Measurements from ENCODE around the gene EPS8L2.

EPS8L2 gene

GRCh38 chr11:660681-661444 lies 45.2 kb upstream of the EPS8L2 start:
- DNase-seq (ENCODE audit: low spot score) = no peak
- in situ Hi-C loops (cut with MboI; ENCODE audit: low pct_unique_long_range_greater_than_20kb, low sequenced_read_pairs, unreplicated experiment) = no loop called here
- TF ChIP-seq, protein P1, sequence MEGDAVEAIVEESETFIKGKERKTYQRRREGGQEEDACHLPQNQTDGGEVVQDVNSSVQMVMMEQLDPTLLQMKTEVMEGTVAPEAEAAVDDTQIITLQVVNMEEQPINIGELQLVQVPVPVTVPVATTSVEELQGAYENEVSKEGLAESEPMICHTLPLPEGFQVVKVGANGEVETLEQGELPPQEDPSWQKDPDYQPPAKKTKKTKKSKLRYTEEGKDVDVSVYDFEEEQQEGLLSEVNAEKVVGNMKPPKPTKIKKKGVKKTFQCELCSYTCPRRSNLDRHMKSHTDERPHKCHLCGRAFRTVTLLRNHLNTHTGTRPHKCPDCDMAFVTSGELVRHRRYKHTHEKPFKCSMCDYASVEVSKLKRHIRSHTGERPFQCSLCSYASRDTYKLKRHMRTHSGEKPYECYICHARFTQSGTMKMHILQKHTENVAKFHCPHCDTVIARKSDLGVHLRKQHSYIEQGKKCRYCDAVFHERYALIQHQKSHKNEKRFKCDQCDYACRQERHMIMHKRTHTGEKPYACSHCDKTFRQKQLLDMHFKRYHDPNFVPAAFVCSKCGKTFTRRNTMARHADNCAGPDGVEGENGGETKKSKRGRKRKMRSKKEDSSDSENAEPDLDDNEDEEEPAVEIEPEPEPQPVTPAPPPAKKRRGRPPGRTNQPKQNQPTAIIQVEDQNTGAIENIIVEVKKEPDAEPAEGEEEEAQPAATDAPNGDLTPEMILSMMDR (IDR thresholded peaks at IDR 0.05; ENCODE audit: extremely low read depth, insufficient read depth, missing control alignments) = no peak

DNA sequence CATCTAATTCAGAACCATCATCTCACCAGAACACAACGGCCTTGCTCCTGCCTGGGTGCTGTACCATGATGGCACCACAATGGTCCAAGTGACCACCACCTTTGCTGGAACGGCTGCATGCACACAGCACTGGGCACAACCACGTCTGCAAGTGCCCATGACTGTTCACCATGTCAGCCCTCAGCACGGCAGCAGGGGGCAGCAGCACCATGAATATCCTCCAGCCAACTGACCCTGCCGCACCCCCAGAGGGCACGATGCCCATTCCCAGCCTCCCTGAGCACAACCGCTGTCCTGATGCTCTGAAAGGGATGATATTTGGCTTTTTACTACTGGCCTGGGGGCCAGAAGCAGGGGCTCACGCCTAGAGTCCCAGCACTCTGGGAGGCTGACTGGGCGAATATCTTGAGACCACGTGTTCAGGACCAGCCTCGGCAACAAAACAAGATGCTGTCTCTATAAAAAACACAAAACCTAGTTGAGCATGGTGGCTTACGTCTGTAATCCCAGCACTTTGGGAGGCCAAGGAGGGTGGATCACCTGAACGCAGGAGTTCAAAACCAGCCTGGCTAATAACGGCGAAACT lies 43.2 kb upstream of the EPS8L2 start:
- in situ Hi-C loops (cut with MboI; ENCODE audit: low pct_unique_long_range_greater_than_20kb, low sequenced_read_pairs, unreplicated experiment) = no loop called here
- DNase-seq (ENCODE audit: low spot score) = peak; percentile 83
- TF ChIP-seq, protein P1 (IDR thresholded peaks at IDR 0.05; ENCODE audit: extremely low read depth, insufficient read depth, missing control alignments) = peak; percentile 77

DNA sequence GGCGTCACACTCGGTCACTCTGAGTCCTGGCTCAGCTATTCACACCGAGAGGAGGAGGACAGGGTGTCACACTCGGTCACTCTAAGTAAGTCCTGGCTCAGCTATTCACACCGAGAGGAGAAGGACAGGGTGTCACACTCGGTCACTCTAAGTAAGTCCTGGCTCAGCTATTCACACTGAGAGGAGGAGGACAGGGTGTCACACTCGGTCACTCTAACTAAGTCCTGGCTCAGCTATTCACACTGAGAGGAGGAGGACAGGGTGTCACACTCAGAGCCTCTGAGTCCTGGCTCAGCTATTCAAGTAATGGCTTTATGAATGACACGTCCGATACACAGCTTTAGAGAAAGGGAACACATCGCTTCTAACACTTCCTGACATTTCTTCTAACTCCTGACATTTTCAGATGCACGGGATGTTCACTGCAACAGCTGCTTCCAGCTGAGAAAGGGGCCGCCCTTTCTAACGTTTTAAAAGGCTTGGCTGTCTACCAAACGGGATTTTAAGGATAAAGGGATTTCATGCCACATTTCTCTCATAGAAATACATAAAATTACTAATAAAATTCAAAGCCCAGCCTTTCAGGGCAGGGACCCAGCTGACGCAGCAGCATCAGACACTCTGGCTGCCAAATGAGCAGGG lies 40.8 kb upstream of the EPS8L2 start:
- in situ Hi-C loops (cut with MboI; ENCODE audit: low pct_unique_long_range_greater_than_20kb, low sequenced_read_pairs, unreplicated experiment) = no loop called here
- no peak for DNase-seq (ENCODE audit: low spot score)
- TF ChIP-seq, protein P1 (IDR thresholded peaks at IDR 0.05; ENCODE audit: extremely low read depth, insufficient read depth, missing control alignments) = no peak

DNA sequence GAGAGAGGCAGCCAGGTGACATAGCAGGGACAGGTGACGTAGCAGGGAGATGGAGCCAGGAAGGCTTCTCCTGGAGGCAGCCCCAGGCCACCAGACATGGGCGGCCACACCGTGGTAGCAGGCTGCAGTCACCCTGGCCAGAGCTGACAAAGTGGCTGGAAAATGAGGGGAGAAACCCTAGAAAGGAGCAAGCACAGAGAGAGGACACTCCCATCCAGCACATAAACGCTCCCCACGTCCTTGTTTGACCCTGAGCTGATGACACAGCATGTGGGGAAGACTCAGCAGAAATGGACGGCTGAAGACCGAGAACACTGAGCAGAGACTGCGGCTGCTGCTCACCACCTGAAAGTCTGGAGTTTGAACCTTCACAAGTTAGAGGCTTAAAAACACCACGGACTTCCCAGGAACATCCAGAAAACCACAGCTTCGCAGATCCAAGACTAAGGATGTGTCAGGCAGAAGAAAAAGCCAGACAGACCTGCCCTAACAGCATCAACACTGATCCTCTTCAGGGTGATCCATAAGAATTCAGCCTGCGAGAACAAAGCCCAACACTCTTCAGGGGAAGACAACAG lies 40.2 kb upstream of the EPS8L2 start:
- TF ChIP-seq, protein P1 (IDR thresholded peaks at IDR 0.05; ENCODE audit: extremely low read depth, insufficient read depth, missing control alignments) = no peak
- no peak for DNase-seq (ENCODE audit: low spot score)
- in situ Hi-C loops (cut with MboI; ENCODE audit: low pct_unique_long_range_greater_than_20kb, low sequenced_read_pairs, unreplicated experiment) = no loop called here

GRCh38 chr11:673866-674265 lies 32.2 kb upstream of the EPS8L2 start:
- in situ Hi-C loops (cut with MboI; ENCODE audit: low pct_unique_long_range_greater_than_20kb, low sequenced_read_pairs, unreplicated experiment) = no loop called here
- DNase-seq (ENCODE audit: low spot score) = no peak
- TF ChIP-seq, protein P1 (IDR thresholded peaks at IDR 0.05; ENCODE audit: extremely low read depth, insufficient read depth, missing control alignments) = no peak

DNA sequence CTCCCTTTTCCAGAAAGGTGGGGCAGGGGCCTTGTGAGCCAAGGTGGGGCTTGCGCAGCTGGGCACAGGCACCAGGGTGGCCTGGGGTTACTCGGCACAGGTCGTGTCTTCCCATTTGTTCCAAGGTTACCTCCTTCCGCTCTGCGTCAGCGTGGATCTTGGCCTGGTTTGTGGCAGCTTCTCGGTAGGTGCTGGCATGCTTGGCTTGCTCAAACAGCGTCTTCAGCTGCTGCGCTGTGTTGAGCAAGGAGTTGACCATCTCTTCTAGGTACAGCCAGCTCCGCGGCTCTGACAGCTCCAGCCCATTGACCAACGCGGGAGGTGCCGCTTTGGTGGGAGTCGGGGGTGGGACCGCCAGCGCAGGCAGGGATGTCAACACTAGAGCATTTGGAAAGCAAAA lies 31.6 kb upstream of the EPS8L2 start:
- in situ Hi-C loops (cut with MboI; ENCODE audit: low pct_unique_long_range_greater_than_20kb, low sequenced_read_pairs, unreplicated experiment) = no loop called here
- DNase-seq (ENCODE audit: low spot score) = no peak
- TF ChIP-seq, protein P1 (IDR thresholded peaks at IDR 0.05; ENCODE audit: extremely low read depth, insufficient read depth, missing control alignments) = no peak
